NCI-H446 (cell line): ENCODE measurements around the gene DOP1B.

ENCODE experiments used
- DNase-seq, 2 experiments: peaks; one replicate each; lab custom pipeline; 2025; lab: John Stamatoyannopoulos, UW

The DOP1B gene

DNA sequence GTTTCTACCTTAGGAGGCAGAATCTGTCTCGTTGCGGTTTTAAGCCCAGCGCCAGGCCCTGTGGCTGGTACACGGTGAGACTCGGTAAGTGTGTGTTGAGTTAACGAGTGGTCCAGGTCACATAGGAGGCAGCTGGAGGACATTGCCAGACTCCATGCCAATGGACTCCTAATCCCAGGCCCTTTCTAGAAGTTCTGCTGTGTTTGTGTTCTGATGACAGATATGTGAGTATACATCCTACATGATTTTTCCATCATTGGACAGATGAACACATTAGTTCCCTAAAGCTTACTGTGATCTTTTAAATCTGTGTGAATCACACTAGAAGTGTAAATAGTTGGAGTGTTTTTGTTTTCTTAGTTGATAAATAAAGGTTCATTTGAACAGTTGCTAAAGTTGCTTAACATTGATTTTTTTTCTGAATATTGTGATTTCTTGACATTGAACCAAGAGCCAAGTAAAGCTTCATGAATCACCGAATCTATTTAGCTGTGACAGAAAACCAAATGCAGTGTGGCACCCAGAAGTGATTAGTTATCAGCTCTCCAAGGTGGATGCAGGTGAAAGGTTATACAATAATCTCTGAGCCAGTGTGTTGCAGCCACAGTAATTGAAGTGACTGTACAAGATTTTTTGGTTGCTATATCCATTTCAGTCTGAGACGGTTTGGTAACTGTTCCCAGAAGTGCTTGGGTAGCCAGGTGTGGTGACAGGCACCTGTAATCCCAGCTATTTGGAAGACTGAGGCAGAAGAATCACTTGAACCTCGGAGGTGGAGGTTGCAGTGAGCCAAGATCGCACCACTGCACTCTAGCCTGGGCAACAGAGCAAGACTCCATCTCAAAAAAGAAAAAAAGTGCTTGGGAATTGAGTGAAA lies 46.3 kb downstream of the DOP1B start:
- no peak for DNase-seq

DNA sequence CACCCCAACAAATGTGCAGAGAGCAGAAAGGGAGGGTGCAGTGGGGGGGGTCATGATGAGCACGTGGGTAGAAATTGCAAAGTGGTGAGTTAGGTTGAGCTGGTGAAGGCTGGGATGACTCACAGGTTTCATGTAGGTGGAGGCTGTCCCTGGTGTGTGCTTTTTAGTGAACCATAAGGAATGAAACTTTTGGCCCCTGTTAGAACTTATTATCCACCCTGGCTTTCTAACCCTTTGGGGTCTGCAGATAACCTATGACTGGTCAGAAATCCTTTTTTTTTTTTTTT lies 46.9 kb downstream of the DOP1B start:
- no peak for DNase-seq

DNA sequence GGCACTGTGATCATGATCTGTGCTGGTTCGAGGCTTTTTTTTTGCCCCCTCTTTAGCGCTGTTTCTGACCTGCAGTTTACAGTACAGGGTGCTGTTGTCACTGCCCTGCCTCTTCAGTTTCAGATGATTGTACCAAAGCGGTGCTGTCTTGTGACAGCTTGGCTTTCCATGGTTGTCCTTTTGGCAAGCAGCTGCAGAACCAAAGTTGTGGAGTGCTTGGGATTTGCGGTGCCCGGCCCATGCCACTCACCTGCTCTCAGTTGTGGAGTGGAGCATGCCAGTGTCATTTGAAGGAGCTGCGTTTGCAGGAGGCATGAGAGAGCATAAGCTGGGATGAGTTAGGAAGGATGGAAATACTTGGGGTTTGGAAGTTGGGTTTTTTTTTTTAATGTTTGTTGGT lies 48.4 kb downstream of the DOP1B start:
- no peak for DNase-seq

DNA sequence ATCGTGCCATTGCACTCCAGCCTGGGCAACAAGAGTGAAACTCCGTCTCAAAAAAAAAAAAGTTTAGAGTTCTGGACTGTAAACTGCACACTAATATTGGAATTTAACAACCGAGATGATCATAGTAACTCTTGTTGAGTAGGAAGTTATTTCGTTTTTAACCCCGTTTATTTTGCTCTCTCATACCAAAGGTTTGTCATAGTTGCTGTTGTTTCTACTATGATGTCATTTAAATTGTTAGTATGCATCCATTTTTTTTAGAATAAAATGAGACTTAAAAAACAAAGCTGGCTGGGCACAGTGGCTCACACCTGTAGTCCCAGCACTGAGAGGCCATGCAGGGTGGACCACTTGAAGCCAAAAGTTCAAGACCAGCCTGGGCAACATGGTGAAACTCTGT lies 49.3 kb downstream of the DOP1B start:
- DNase-seq = no peak
